ENCODE results near the gene FRRS1.

DNA sequence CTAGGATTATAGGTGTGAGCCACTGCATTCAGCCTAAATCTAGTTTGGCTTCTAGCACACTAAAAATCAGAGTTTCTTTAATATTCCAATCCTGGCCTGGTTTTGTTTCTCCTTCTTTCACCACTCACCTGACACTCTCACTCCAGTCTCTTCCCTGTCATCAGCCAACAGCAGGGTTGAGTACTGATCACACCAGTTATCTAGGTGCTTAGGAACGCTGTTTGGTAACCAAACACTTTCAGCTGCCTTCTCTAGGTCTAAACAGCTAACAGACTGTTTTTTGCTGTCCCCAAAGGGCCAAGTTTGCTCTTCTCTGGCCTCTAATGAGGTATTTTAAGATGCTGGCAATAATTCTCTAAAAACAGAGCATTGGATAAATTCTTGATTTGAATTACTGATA, 17.7 kb upstream of the FRRS1 start:
- TF ChIP-seq, protein P1, sequence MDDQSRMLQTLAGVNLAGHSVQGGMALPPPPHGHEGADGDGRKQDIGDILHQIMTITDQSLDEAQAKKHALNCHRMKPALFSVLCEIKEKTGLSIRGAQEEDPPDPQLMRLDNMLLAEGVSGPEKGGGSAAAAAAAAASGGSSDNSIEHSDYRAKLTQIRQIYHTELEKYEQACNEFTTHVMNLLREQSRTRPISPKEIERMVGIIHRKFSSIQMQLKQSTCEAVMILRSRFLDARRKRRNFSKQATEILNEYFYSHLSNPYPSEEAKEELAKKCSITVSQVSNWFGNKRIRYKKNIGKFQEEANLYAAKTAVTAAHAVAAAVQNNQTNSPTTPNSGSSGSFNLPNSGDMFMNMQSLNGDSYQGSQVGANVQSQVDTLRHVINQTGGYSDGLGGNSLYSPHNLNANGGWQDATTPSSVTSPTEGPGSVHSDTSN (IDR thresholded peaks at IDR 0.05) = no peak
- TF ChIP-seq EP300 (IDR thresholded peaks at IDR 0.05) (no peak), POLR2A (IDR thresholded peaks at IDR 0.05; ENCODE audit: low read length) (no peak), CHD2 (IDR thresholded peaks at IDR 0.05; ENCODE audit: low read length, partially characterized antibody) (no peak)
- TF ChIP-seq, protein P2, sequence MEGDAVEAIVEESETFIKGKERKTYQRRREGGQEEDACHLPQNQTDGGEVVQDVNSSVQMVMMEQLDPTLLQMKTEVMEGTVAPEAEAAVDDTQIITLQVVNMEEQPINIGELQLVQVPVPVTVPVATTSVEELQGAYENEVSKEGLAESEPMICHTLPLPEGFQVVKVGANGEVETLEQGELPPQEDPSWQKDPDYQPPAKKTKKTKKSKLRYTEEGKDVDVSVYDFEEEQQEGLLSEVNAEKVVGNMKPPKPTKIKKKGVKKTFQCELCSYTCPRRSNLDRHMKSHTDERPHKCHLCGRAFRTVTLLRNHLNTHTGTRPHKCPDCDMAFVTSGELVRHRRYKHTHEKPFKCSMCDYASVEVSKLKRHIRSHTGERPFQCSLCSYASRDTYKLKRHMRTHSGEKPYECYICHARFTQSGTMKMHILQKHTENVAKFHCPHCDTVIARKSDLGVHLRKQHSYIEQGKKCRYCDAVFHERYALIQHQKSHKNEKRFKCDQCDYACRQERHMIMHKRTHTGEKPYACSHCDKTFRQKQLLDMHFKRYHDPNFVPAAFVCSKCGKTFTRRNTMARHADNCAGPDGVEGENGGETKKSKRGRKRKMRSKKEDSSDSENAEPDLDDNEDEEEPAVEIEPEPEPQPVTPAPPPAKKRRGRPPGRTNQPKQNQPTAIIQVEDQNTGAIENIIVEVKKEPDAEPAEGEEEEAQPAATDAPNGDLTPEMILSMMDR (IDR thresholded peaks at IDR 0.05) = no peak

Data from A549 (cell line).